ENCODE data around the gene OR10T2. TPM values are rescaled to one million over a fixed set of nuclear protein-coding genes. Genes with fewer than 3 reads are reported as not detected.

Gene OR10T2
- total and polyA plus RNA-seq, 2 experiments from 2014 or later: not detected

GRCh38 chr1:158414651-158415345 is 15.5 kb upstream of the OR10T2 start:
- no peak for TF ChIP-seq CTCF (IDR thresholded peaks at IDR 0.05; ENCODE audit: poor library complexity)
- no peak for TF ChIP-seq EZH2 (IDR thresholded peaks at IDR 0.05; ENCODE audit: borderline replicate concordance)
- TF ChIP-seq EZH2phosphoT487 (IDR thresholded peaks at IDR 0.05; ENCODE audit: low read depth, severe bottlenecking, unreplicated experiment): no peak
- 86% methylated on average over 4 of the region's 4 CpGs for WGBS (ENCODE audit: low lambda C conversion rate, missing lambda C conversion rate)
- no peaks in the 10 kb centered on the region for H3K27me3 ChIP-seq
- H3K79me2 ChIP-seq: no peaks in the 10 kb centered on the region
- no peaks in the 10 kb centered on the region for H3K4me1 ChIP-seq (ENCODE audit: insufficient read depth)
- H3K27ac ChIP-seq: no peak overlapping the region
- no peaks in the 10 kb centered on the region for H4K20me1 ChIP-seq (ENCODE audit: insufficient read depth, poor library complexity, severe bottlenecking)
- no peak for DNase-seq (ENCODE audit: low spot score)
- no peak overlapping the region for H3K4me3 ChIP-seq
- no peak overlapping the region for H3K4me2 ChIP-seq
- H3K9me3 ChIP-seq (ENCODE audit: low read depth): no peaks in the 10 kb centered on the region
- no peaks in the 10 kb centered on the region for H3K9me2 ChIP-seq (replicated peaks; ENCODE audit: insufficient read depth)
- H3K36me3 ChIP-seq (replicated peaks; ENCODE audit: insufficient read depth, low read depth): no peaks in the 10 kb centered on the region
- H2AFZ ChIP-seq: no peak overlapping the region

GRCh38 chr1:158407092-158407491 is 7.8 kb upstream of the OR10T2 start:
- H3K4me3 ChIP-seq: no peak overlapping the region
- no peak overlapping the region for H3K27ac ChIP-seq
- WGBS (ENCODE audit: low lambda C conversion rate, missing lambda C conversion rate): 90% methylated on average over 5 of the region's 5 CpGs
- H3K9me2 ChIP-seq (replicated peaks; ENCODE audit: insufficient read depth): no peaks in the 10 kb centered on the region
- no peaks in the 10 kb centered on the region for H3K36me3 ChIP-seq (replicated peaks; ENCODE audit: insufficient read depth, low read depth)
- H4K20me1 ChIP-seq (ENCODE audit: insufficient read depth, poor library complexity, severe bottlenecking): no peaks in the 10 kb centered on the region
- H3K79me2 ChIP-seq: no peaks in the 10 kb centered on the region
- DNase-seq (ENCODE audit: low spot score): no peak
- H3K27me3 ChIP-seq: no peaks in the 10 kb centered on the region
- no peak overlapping the region for H3K4me2 ChIP-seq
- TF ChIP-seq EZH2 (IDR thresholded peaks at IDR 0.05; ENCODE audit: borderline replicate concordance) (no peak), EZH2phosphoT487 (IDR thresholded peaks at IDR 0.05; ENCODE audit: low read depth, severe bottlenecking, unreplicated experiment) (no peak), CTCF (IDR thresholded peaks at IDR 0.05; ENCODE audit: poor library complexity) (no peak)
- H2AFZ ChIP-seq: no peak overlapping the region
- H3K4me1 ChIP-seq (ENCODE audit: insufficient read depth): no peaks in the 10 kb centered on the region
- no peaks in the 10 kb centered on the region for H3K9me3 ChIP-seq (ENCODE audit: low read depth)

DNA sequence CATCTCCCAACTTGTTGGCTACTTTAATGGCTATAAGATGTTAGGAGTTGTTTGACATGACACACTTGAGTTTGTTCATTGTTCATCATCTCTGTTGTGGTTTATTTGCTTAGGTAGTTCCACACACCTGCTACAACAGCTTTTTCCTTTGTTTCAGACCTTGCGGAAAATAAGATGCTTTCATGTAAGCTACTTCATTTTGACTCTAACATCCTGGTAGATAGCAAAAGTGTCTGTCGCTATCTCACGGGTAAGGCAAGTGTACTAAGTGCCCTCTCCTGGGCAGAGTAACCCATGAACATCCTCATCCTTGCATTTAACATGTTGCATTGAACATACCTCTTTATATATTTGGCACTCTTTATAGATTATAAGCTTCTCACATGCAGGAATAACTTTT is 1.6 kb upstream of the OR10T2 start:
- Histone ChIP-seq H3K9me3 (ENCODE audit: low read depth) (no peaks in the 10 kb centered on the region), H3K4me3 (no peak overlapping the region), H3K9me2 (replicated peaks; ENCODE audit: insufficient read depth) (no peaks in the 10 kb centered on the region), H4K20me1 (ENCODE audit: insufficient read depth, poor library complexity, severe bottlenecking) (no peaks in the 10 kb centered on the region), H3K4me1 (ENCODE audit: insufficient read depth) (no peaks in the 10 kb centered on the region), H3K4me2 (no peak overlapping the region), H3K27me3 (no peaks in the 10 kb centered on the region), H3K27ac (no peak overlapping the region), H3K79me2 (no peaks in the 10 kb centered on the region), H2AFZ (no peak overlapping the region), H3K36me3 (replicated peaks; ENCODE audit: insufficient read depth, low read depth) (no peaks in the 10 kb centered on the region)
- DNase-seq (ENCODE audit: low spot score): no peak
- WGBS (ENCODE audit: low lambda C conversion rate, missing lambda C conversion rate): 89% methylated on average over 3 of the region's 3 CpGs
- TF ChIP-seq CTCF (IDR thresholded peaks at IDR 0.05; ENCODE audit: poor library complexity) (no peak), EZH2phosphoT487 (IDR thresholded peaks at IDR 0.05; ENCODE audit: low read depth, severe bottlenecking, unreplicated experiment) (no peak), EZH2 (IDR thresholded peaks at IDR 0.05; ENCODE audit: borderline replicate concordance) (no peak)

All from hepatocyte (in vitro differentiated cells).